Astrocyte of the cerebellum (primary cell): ENCODE results near the gene NEO1.
A peak's percentile ranks its signal among the peaks of the same experiment; 100 is the strongest.

ENCODE experiments used
- DNase-seq: peaks from one replicate; pipeline ENCODE4 v3.0.0-alpha.2; 2011; ENCODE audit warnings: low read depth
- H3K4me3 ChIP-seq: 2 replicates; pipeline ENCODE4 v1.5.1; 2011; ENCODE audit warnings: mild to moderate bottlenecking, low read depth, low read length, moderate library complexity
- CTCF ChIP-seq: IDR thresholded peaks from 2 replicates; pipeline ENCODE4 v1.5.1; 2012; ENCODE audit warnings: low read length, low read depth, moderate library complexity, mild to moderate bottlenecking; ENCODE audit errors: missing control alignments
- in situ Hi-C: cut with HindIII; loops from 2 replicates; pipeline ENCODE4 v1.10.0; 2017; ENCODE audit warnings: low sequenced_read_pairs

Gene NEO1

GRCh38 chr15:73139744-73140553 is 87.7 kb downstream of the NEO1 start:
- DNase-seq, result no peak
- in situ Hi-C loops, result no loop called here
- TF ChIP-seq CTCF, result no peak

GRCh38 chr15:73141216-73141900 is 89.1 kb downstream of the NEO1 start:
- in situ Hi-C loops, result no loop called here
- DNase-seq, result no peak
- no peak overlapping the region for H3K4me3 ChIP-seq
- no peak for TF ChIP-seq CTCF

More at GRCh38 chr15:73139744-73140553, 87.7 kb downstream of the NEO1 start:
- no peak overlapping the region for H3K4me3 ChIP-seq

- TF ChIP-seq CTCF, result no peak
- no peak overlapping the region for H3K4me3 ChIP-seq
- no peak for DNase-seq
- in situ Hi-C loops, result no loop called here
These were observed 90.8 kb downstream of the NEO1 start for GRCh38 chr15:73142802-73143762.

GRCh38 chr15:73143763-73144155 is 91.5 kb downstream of the NEO1 start:
- DNase-seq, result no peak
- no peak for TF ChIP-seq CTCF
- H3K4me3 ChIP-seq, result no peak overlapping the region
- in situ Hi-C loops, result no loop called here

- peak; percentile 1 for DNase-seq
- TF ChIP-seq CTCF, result no peak
- H3K4me3 ChIP-seq, result no peak overlapping the region
- in situ Hi-C loops, result no loop called here
These were observed 94.2 kb downstream of the NEO1 start for GRCh38 chr15:73146419-73146818.

GRCh38 chr15:73150831-73151230 is 98.6 kb downstream of the NEO1 start:
- in situ Hi-C loops, result no loop called here
- DNase-seq, result no peak
- TF ChIP-seq CTCF, result no peak
- no peak overlapping the region for H3K4me3 ChIP-seq
